Measurements from ENCODE around the gene CHID1. TPM values are rescaled to one million over a fixed set of nuclear protein-coding genes. Genes with fewer than 3 reads are reported as not detected.

The CHID1 gene
- total and polyA plus RNA-seq, 2 of the 8 experiments (the other 6 are each of a cell fraction or from before 2014, with no cell fraction given) = 81.2 to 88.5 TPM

GRCh38 chr11:856397-856796 lies 54.2 kb downstream of the CHID1 start:
- Histone ChIP-seq H4K5ac (ENCODE audit: insufficient read length, low read depth, low read length) (no peak overlapping the region), H3K4ac (replicated peaks; ENCODE audit: insufficient read length, low read depth, low read length) (no peak overlapping the region), H3K18ac (ENCODE audit: extremely low read depth, low read length) (no peak overlapping the region), H2AFZ (ENCODE audit: low read length) (no peak overlapping the region), H3K79me2 (ENCODE audit: control insufficient read depth in 1 of 2, insufficient read depth in 2 of 2, low read length in 2 of 2) (no peaks in the 10 kb centered on the region; a peak in 1 of 4 replicates), H2BK120ac (replicated peaks; ENCODE audit: low read depth, low read length) (no peak overlapping the region), H4K91ac (replicated peaks; ENCODE audit: insufficient read length, low read length) (no peak overlapping the region), H3K36me3 (ENCODE audit: control insufficient read depth in 2 of 4, insufficient read depth in 4 of 4, low read length in 3 of 4) (no peaks in the 10 kb centered on the region), H3K9me3 (ENCODE audit: insufficient read depth in 2 of 2, low read depth in 1 of 2, low read length in 1 of 2) (no peaks in the 10 kb centered on the region), H2BK5ac (ENCODE audit: low read depth, low read length) (no peak overlapping the region), H2AK5ac (ENCODE audit: low read depth, low read length) (no peak overlapping the region), H3K79me1 (ENCODE audit: low read depth, low read length) (peaks cover 5% of the 10 kb centered on the region), H4K8ac (ENCODE audit: extremely low read depth, insufficient read depth, low read length) (no peak overlapping the region; the same call in 1 of the 2 replicates), H3K4me2 (ENCODE audit: insufficient read depth in 1 of 2, low read depth in 2 of 2, low read length in 2 of 2) (no peak overlapping the region), H3K27me3 (replicated peaks in 1 of 4; ENCODE audit: control insufficient read depth in 3 of 4, extremely low read depth in 1 of 4, insufficient read depth in 3 of 4, low read length in 3 of 4) (peaks cover 0 to 2% (median 0%) of the 10 kb centered on the region in 4 experiments; a peak in 2 of 7 replicates), H3K27ac (ENCODE audit: low read depth, low read length) (no peak overlapping the region), H2BK15ac (ENCODE audit: low read length) (no peak overlapping the region), H3K4me1 (replicated peaks in 1 of 4; ENCODE audit: control insufficient read depth in 3 of 4, insufficient read depth in 4 of 4, low read length in 3 of 4) (peaks cover 0 to 17% (median 12%) of the 10 kb centered on the region in 4 experiments; a peak in 6 of 7 replicates), H3K9ac (replicated peaks in 1 of 4; ENCODE audit: extremely low read depth in 1 of 4, low read depth in 3 of 4, low read length in 3 of 4) (no peak overlapping the region), H3K23ac (ENCODE audit: insufficient read length) (no peak overlapping the region), H3K23me2 (ENCODE audit: low read depth, low read length) (no peaks in the 10 kb centered on the region), H2BK12ac (ENCODE audit: low read depth, low read length) (no peak overlapping the region), H3K14ac (ENCODE audit: insufficient read length) (no peak overlapping the region), H2BK20ac (ENCODE audit: low read length) (no peak overlapping the region), H3K56ac (replicated peaks; ENCODE audit: insufficient read length, low read depth, low read length) (no peak overlapping the region), H3K4me3 (ENCODE audit: extremely low read depth in 1 of 4, insufficient read depth in 2 of 4, low read depth in 3 of 4, low read length in 4 of 4) (no peak overlapping the region), H4K20me1 (replicated peaks in 1 of 2; ENCODE audit: control insufficient read depth in 1 of 2, insufficient read depth in 2 of 2, low read length in 2 of 2) (peaks cover 21 to 56% of the 10 kb centered on the region in 2 experiments)
- WGBS, 2 experiments (ENCODE audit: extremely low coverage in 1 of 2, insufficient coverage in 1 of 2, insufficient read length in 1 of 2, insufficient replicate concordance in 2 of 2, low coverage in 1 of 2, low lambda C conversion rate in 2 of 2, missing lambda C conversion rate in 1 of 2) = 88% methylated on average over 7 of the region's 8 CpGs; no CpG with 5 or more reads in 1 of the 2 experiments
- FAIRE-seq = no peak
- no peak for TF ChIP-seq KDM4A (IDR thresholded peaks at IDR 0.05; ENCODE audit: low read depth, low read length, severe bottlenecking)
- no peak for TF ChIP-seq KDM1A (IDR thresholded peaks at IDR 0.05; ENCODE audit: borderline replicate concordance, low read length)
- TF ChIP-seq TAF7 (optimal IDR thresholded peaks at IDR 0.05; ENCODE audit: borderline replicate concordance, low read depth, low read length) = no peak
- no peak for TF ChIP-seq MAX (IDR thresholded peaks at IDR 0.05)
- no peak for TF ChIP-seq KDM5A (IDR thresholded peaks at IDR 0.05; ENCODE audit: low read length)
- no peak for TF ChIP-seq SRF (IDR thresholded peaks at IDR 0.05; ENCODE audit: low read depth, low read length)
- TF ChIP-seq RXRA (IDR thresholded peaks at IDR 0.05; ENCODE audit: insufficient read depth, low read depth, low read length) = no peak
- TF ChIP-seq POLR2AphosphoS5 (IDR thresholded peaks at IDR 0.05; ENCODE audit: low read depth, low read length) = no peak; the same call in 1 of the 2 replicates
- DNase-seq (ENCODE audit: low read depth in 1 of 2, low spot score in 2 of 2) = peak in 1 of 2 experiments; percentile 55
- POLR2A ChIA-PET (ENCODE audit: partially characterized antibody) = interaction anchor here (0.6 to 13.8 kb wide), 8 partner anchors 11 to 194 kb away, joined by 3 to 234 read pairs (median 4); partner anchors contain the start of genes CD151, PIDD1, POLR2L and RPLP2
- CTCF ChIA-PET (ENCODE audit: partially characterized antibody) = interaction anchor here (1.0 to 10.5 kb wide), 11 partner anchors 8 to 195 kb away, joined by 3 to 74 read pairs (median 4); partner anchors contain the start of gene TSPAN4
